GM10266 (cell line): ENCODE data around the gene PAX9.
"Not testable (repeated sequence)": the region's sequence is repeated elsewhere in the genome, so short reads cannot be mapped to it uniquely, and the experiment has no call there.

Experiments used
- DNase-seq: peaks from one replicate; pipeline ENCODE4 v3.0.0; 2012; ENCODE audit errors: extremely low spot score
- CTCF ChIP-seq: IDR thresholded peaks from 2 replicates; pipeline ENCODE4 v1.5.1; 2012; ENCODE audit warnings: mild to moderate bottlenecking, low read depth; ENCODE audit not compliant: control insufficient read depth, insufficient read depth; ENCODE audit errors: missing control alignments

Gene PAX9

GRCh38 chr14:36676236-36676635, 14.6 kb downstream of the PAX9 start:
- no peak for TF ChIP-seq CTCF

GRCh38 chr14:36682338-36682737, 20.7 kb downstream of the PAX9 start:
- TF ChIP-seq CTCF: no peak
- DNase-seq: no peak

More at GRCh38 chr14:36676236-36676635, 14.6 kb downstream of the PAX9 start:
- no peak for DNase-seq

GRCh38 chr14:36683083-36683724, 21.5 kb downstream of the PAX9 start:
- no peak for TF ChIP-seq CTCF
- no peak for DNase-seq

GRCh38 chr14:36684946-36685345, 23.3 kb downstream of the PAX9 start:
- DNase-seq: no peak
- TF ChIP-seq CTCF: no peak

- TF ChIP-seq CTCF: no peak
- no peak for DNase-seq
These were observed 28.8 kb downstream of the PAX9 start for GRCh38 chr14:36690311-36691040.

GRCh38 chr14:36699420-36699819, 37.8 kb downstream of the PAX9 start:
- DNase-seq: not testable (repeated sequence)

GRCh38 chr14:36700651-36701050, 39.0 kb downstream of the PAX9 start:
- no peak for DNase-seq
- TF ChIP-seq CTCF: no peak

GRCh38 chr14:36701132-36701531, 39.5 kb downstream of the PAX9 start:
- no peak for DNase-seq
- TF ChIP-seq CTCF: no peak
